ENCODE data around the gene PAPOLG. TPM values are rescaled to one million over a fixed set of nuclear protein-coding genes. Genes with fewer than 3 reads are reported as not detected.
"Not testable (repeated sequence)": the region's sequence is repeated elsewhere in the genome, so short reads cannot be mapped to it uniquely, and the experiment has no call there.

The PAPOLG gene
- total RNA-seq, 4 donors from 2014 or later: 7.7 to 32.1 (median 15.0) TPM

GRCh38 chr2:60821587-60822302 is 65.7 kb downstream of the PAPOLG start:
- H3K27me3 ChIP-seq: no peaks in the 10 kb centered on the region
- no peaks in the 10 kb centered on the region for H3K36me3 ChIP-seq
- intact Hi-C loops (cut with DNase I; ENCODE audit: low total_unique reads): no loop called here
- no peak overlapping the region for H3K27ac ChIP-seq
- H3K4me3 ChIP-seq: no peak overlapping the region
- DNase-seq: no peak
- TF ChIP-seq, protein P1, sequence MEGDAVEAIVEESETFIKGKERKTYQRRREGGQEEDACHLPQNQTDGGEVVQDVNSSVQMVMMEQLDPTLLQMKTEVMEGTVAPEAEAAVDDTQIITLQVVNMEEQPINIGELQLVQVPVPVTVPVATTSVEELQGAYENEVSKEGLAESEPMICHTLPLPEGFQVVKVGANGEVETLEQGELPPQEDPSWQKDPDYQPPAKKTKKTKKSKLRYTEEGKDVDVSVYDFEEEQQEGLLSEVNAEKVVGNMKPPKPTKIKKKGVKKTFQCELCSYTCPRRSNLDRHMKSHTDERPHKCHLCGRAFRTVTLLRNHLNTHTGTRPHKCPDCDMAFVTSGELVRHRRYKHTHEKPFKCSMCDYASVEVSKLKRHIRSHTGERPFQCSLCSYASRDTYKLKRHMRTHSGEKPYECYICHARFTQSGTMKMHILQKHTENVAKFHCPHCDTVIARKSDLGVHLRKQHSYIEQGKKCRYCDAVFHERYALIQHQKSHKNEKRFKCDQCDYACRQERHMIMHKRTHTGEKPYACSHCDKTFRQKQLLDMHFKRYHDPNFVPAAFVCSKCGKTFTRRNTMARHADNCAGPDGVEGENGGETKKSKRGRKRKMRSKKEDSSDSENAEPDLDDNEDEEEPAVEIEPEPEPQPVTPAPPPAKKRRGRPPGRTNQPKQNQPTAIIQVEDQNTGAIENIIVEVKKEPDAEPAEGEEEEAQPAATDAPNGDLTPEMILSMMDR (IDR thresholded peaks at IDR 0.05): no peak
- TF ChIP-seq POLR2A (IDR thresholded peaks at IDR 0.05): no peak
- no peaks in the 10 kb centered on the region for H3K9me3 ChIP-seq
- H3K4me1 ChIP-seq: no peaks in the 10 kb centered on the region

GRCh38 chr2:60822987-60823386 is 66.9 kb downstream of the PAPOLG start:
- no peak for DNase-seq
- H3K27me3 ChIP-seq: no peaks in the 10 kb centered on the region
- intact Hi-C loops (cut with DNase I; ENCODE audit: low total_unique reads): no loop called here
- no peaks in the 10 kb centered on the region for H3K9me3 ChIP-seq
- no peak overlapping the region for H3K27ac ChIP-seq
- no peak overlapping the region for H3K4me3 ChIP-seq
- H3K36me3 ChIP-seq: no peaks in the 10 kb centered on the region
- TF ChIP-seq, protein P1 (IDR thresholded peaks at IDR 0.05): no peak
- TF ChIP-seq POLR2A (IDR thresholded peaks at IDR 0.05): no peak
- no peaks in the 10 kb centered on the region for H3K4me1 ChIP-seq

DNA sequence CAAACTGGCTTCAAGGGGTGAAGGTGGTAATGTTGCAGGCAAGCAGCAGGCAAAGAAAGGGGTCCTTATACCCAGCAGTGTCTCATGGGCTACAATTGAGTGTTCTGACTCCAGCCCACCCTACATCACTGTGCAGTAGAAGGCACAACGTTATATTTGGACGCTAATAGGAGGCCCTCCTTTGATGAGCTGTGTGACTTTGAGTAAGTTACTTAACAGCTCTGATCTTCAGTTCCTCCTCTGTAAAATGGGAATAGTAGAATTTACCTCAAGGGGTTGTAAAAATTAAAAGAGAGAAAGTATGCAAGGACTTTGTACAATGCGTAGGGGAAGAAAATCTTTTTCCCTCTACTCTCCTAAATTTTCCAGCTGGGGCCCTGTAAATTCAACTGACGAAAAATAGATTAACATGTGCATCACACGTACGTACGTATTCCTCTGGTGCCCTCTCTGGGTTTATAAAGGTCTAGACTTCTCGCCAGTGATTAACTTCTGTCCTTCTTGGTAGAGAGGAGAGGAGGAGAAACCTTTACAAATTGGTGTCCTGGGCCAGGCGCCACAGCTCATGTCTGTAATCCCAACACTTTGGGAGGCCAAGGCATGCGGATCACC is 67.7 kb downstream of the PAPOLG start:
- no peak for DNase-seq
- intact Hi-C loops (cut with DNase I; ENCODE audit: low total_unique reads): no loop called here
- Histone ChIP-seq H3K4me3 (no peak overlapping the region), H3K36me3 (no peaks in the 10 kb centered on the region), H3K9me3 (no peaks in the 10 kb centered on the region), H3K27ac (no peak overlapping the region), H3K4me1 (no peaks in the 10 kb centered on the region), H3K27me3 (no peaks in the 10 kb centered on the region)
- TF ChIP-seq, protein P1 (IDR thresholded peaks at IDR 0.05): no peak
- TF ChIP-seq POLR2A (IDR thresholded peaks at IDR 0.05): no peak

DNA sequence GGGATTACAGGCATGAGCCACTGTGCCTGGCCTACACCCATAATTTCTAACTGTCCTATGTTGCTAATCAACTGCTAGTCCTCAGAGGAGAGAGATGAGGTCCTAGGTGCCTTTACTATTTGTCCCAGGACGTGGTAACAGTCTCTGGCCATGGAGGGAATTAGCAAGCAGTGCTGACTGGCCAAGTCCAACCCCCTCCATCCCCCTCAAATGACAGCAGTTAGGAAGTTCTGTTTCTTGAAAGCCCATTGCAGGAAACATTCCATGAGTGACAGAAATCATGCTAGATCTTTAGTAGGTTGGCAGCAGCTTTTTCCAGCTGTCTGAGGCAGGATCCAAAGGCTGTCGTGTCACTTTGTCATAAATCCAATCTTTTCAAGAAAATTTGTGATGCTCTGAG is 69.6 kb downstream of the PAPOLG start:
- Histone ChIP-seq H3K27me3 (no peaks in the 10 kb centered on the region), H3K9me3 (no peaks in the 10 kb centered on the region), H3K4me3 (no peak overlapping the region), H3K4me1 (no peaks in the 10 kb centered on the region), H3K27ac (no peak overlapping the region), H3K36me3 (no peaks in the 10 kb centered on the region)
- no peak for TF ChIP-seq POLR2A (IDR thresholded peaks at IDR 0.05)
- TF ChIP-seq, protein P1 (IDR thresholded peaks at IDR 0.05): no peak
- intact Hi-C loops (cut with DNase I; ENCODE audit: low total_unique reads): no loop called here
- no peak for DNase-seq

DNA sequence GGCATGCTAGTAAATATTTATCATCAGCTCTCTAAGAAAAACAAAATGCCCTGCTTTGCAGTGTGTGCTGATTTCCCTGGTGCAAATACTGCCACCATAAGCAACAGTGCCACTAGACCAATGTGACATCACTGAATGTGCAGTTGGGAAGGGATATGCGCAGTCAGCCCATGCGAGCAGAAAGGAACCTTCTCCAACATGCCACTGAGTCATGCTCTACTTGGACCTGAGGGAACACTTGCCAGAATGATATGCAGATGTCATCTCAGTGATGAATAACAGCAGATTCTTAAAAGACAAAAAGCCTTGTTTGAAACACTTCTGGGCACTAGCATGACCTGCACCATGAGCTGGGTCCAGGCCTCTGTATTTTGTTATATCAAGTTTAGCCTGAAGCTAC is 70.0 kb downstream of the PAPOLG start:
- intact Hi-C loops (cut with DNase I; ENCODE audit: low total_unique reads): no loop called here
- H3K27me3 ChIP-seq: no peaks in the 10 kb centered on the region
- H3K4me3 ChIP-seq: no peak overlapping the region
- TF ChIP-seq POLR2A (IDR thresholded peaks at IDR 0.05): no peak
- TF ChIP-seq, protein P1 (IDR thresholded peaks at IDR 0.05): no peak
- no peaks in the 10 kb centered on the region for H3K9me3 ChIP-seq
- DNase-seq: no peak
- H3K27ac ChIP-seq: no peak overlapping the region
- H3K36me3 ChIP-seq: no peaks in the 10 kb centered on the region
- no peaks in the 10 kb centered on the region for H3K4me1 ChIP-seq

DNA sequence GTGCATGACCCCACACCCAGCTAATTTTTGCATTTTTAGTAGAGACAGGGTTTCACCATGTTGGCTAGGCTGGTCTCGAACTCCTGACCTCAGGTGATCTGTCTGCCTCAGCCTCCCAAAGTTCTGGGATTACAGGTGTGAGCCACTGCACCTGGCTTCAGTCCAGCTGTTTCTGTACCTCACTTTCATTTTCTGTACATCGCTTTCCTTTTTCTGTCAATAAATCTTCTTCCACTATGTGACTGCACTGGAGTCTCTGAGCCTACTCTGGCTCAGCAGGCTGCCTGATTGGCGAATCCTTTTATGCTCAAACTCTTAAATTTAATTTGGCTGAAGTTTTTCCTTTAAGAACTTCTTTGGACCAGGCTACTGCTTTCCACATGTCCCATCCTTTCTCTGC is 70.8 kb downstream of the PAPOLG start:
- H3K4me3 ChIP-seq; DNase-seq; H3K9me3 ChIP-seq; H3K27ac ChIP-seq; H3K4me1 ChIP-seq; intact Hi-C loops (cut with DNase I; ENCODE audit: low total_unique reads); H3K36me3 ChIP-seq; H3K27me3 ChIP-seq: not testable (repeated sequence)
